Measurements from ENCODE around the gene MYL6.
"Not testable (repeated sequence)": the region's sequence is repeated elsewhere in the genome, so short reads cannot be mapped to it uniquely, and the experiment has no call there.

Gene MYL6

GRCh38 chr12:56158029-56158925 lies at the start of gene MYL6:
MYL6 (plus strand) TSS chr12:56158359; CDS start chr12:56158402, 43 bp downstream.
- DNase-seq: peak; percentile 90

GRCh38 chr12:56110571-56110970 lies 47.6 kb upstream of the MYL6 start:
- DNase-seq: no peak

GRCh38 chr12:56114084-56114483 lies 44.1 kb upstream of the MYL6 start:
- DNase-seq: no peak

GRCh38 chr12:56115329-56115728 lies 42.8 kb upstream of the MYL6 start:
- DNase-seq: no peak

GRCh38 chr12:56116267-56117081 lies 41.7 kb upstream of the MYL6 start, which contains the start of gene RPL41:
RPL41 (plus strand) TSS chr12:56116633.
- peak; percentile 94 for DNase-seq

- DNase-seq: not testable (repeated sequence)
These were observed 41.0 kb upstream of the MYL6 start for GRCh38 chr12:56117082-56117706.

- DNase-seq: peak; percentile 97
These were observed 40.1 kb upstream of the MYL6 start, which contains the start of gene ZC3H10 for GRCh38 chr12:56117778-56118687. ZC3H10 (plus strand) TSS chr12:56118266; CDS start chr12:56120563, 2,297 bp downstream.

GRCh38 chr12:56118688-56119357 lies 39.3 kb upstream of the MYL6 start:
- DNase-seq: no peak

- DNase-seq: peak; percentile 60
These were observed 38.8 kb upstream of the MYL6 start for GRCh38 chr12:56119361-56119796.

- DNase-seq: no peak
These were observed 37.9 kb upstream of the MYL6 start for GRCh38 chr12:56120158-56120846.

GRCh38 chr12:56121204-56121870 lies 36.8 kb upstream of the MYL6 start:
- no peak for DNase-seq

- no peak for DNase-seq
These were observed 35.5 kb upstream of the MYL6 start for GRCh38 chr12:56122637-56123036.

- no peak for DNase-seq
These were observed 34.0 kb upstream of the MYL6 start for GRCh38 chr12:56124133-56124532.

GRCh38 chr12:56126732-56127239 lies 31.4 kb upstream of the MYL6 start:
- no peak for DNase-seq

GRCh38 chr12:56127485-56127887 lies 30.7 kb upstream of the MYL6 start:
- DNase-seq: no peak

- DNase-seq: peak; percentile 97
These were observed 30.1 kb upstream of the MYL6 start, which contains the start of gene ESYT1 for GRCh38 chr12:56127888-56128669. ESYT1 (plus strand) TSS chr12:56128267; CDS start chr12:56128320, 53 bp downstream.

- DNase-seq: no peak
These were observed 29.4 kb upstream of the MYL6 start for GRCh38 chr12:56128670-56129205.

GRCh38 chr12:56129206-56129941 lies 28.8 kb upstream of the MYL6 start:
- peak; percentile 71 for DNase-seq
